TTC549 (cell line): ENCODE data around the gene KCNJ12.
"Not testable (repeated sequence)": the region's sequence is repeated elsewhere in the genome, so short reads cannot be mapped to it uniquely, and the experiment has no call there.

ENCODE experiments used
- FAIRE-seq: peaks from 2 replicates; lab custom pipeline; 2012; peaks lifted over from hg19 to GRCh38; lab: Jason Lieb, UNC

Gene KCNJ12

DNA sequence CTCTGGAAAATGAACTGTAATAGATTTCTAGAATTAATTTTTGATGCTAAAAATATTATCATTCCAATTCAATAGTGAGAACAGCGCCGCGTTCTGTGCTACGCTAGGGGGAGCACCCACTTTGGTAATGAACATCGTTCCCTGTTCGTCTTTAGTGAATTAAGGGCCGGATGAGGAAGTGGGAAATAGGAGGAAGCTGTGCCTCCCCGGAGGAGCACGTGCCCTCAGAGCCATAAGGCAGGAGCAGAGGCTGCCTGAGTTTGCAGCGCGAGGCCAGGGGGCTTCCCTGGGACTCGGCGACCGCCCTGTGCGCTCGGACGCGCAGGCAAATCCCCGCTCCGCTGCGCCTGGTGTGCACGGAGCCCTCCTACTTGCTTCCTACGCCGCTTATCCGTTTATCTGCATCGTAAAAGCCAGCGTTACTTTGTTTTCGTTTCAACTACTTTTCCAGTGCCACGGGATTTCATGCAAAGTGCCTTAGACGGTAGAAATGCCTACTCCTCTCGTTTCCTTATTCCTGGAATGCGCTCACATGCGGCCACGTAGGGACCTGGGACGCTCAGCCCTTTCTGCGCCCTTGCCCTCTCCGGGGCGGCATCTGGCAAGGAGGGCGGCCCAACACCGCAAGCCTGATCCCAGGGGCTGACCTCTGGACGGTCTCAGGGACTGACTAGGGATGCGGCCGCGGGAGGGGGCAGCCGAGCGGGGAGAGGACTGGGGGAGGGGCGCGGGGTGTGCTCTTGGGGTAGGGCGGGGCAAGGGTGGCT is 76.4 kb downstream of the KCNJ12 start:
- FAIRE-seq, result no peak

- no peak for FAIRE-seq
Observed at GRCh38 chr17:21453144-21453898, 77.2 kb downstream of the KCNJ12 start.

DNA sequence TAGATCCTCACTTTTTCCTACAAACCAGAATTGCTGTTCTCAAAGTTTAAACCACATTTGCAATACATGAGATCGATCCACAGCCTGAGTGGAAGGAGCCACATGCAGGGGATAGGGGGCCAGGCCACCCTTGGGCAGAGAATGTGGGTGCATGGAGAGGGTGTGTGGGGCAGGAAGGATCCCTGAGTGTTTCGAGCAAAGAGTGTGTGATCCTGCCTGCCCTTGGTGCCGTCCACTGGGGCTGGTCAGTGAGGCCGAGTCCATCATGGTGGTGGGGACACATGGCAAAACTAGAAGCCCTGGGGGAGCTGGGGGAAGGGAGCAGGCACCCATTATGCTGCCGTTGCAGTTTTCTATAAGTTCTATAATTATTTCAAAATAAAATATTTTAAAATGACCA is 77.8 kb downstream of the KCNJ12 start:
- FAIRE-seq, result not testable (repeated sequence)

DNA sequence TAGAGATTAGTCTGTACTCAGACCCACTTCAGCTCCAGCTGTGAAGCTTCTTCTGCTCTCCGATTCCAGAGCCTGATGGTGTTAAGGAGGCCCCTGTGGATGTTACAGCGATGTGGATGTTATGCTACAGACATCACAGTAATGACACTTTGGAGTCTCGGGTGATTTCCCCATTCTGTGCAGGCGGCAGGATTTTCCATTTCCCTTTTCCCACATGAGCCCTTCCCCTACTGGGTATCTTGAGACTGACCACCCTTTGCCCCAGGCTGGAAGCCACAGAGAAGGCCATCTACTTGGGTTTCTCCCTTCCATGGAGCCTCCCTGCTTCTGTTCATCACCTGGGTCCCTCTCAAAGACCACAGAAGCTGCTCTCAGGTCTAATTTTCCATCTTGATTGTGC is 78.3 kb downstream of the KCNJ12 start:
- no peak for FAIRE-seq

DNA sequence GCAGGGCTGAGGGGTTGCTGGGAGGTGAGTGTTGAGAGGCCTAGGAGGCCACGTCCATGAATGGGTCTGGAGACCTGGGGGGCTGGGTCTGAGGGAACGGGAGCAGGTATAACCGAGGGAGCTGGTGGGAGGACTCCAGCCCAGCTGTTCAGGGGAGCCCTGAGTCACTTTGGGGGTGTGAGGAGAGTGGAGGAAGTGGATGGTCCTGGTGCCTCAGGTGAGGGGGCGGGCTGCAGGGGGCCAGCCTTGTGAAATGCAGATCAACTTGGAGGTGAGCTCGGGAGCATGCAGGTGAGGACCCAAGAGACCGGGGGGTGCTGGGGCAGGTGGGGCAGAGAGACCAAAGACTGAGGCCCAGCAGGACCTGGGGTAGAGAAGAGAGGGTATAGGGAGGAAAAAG is 79.6 kb downstream of the KCNJ12 start:
- FAIRE-seq, result no peak

GRCh38 chr17:21456449-21456848 is 80.3 kb downstream of the KCNJ12 start:
- FAIRE-seq, result not testable (repeated sequence)

DNA sequence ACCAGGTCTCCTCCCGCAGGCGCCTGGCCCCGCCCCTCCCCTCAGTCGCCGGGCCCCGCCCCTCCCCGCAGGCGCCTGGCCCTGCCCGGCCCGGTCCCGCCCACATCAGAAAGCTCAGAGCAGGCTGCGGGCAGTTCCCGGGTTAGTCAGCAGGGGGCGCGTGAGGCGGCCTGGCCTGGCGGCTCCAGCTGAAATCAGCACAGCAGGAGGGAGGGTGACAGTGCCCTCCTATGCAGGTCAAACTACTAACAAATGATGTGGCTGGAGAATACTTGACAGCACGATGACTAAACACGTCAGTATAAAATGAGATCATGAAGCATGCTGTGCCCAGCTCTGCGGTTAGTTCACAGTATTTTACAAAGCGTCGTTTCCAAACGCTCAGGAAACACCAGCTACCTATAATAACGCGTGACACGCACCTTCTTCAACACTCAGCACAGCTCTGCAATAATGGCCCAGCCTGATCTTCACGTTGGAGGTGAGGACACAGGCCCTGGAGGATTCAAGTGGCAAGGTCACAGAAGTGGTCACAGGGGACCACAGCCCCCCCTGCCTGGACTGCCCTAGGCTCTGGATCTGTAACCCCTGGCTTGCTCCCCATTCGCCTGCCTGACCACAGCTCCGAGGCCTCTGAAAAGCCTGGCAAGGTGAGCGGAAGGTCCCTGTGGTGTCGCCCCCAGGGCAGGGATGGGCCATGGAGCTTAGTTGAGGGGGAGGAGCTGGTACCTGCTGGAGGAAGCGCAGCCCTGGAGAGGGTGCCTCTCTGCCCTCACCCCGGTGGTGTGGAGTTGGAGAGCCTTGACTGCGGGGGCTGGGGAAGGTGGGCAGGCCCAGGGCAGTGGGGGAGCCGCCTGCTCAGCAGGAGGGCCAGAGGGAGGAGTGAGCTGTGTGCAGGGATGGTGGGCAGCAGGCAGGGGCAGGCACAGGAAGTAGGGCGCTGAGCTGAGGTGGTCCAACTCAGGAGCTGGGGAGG is 81.2 kb downstream of the KCNJ12 start:
- FAIRE-seq, result no peak

DNA sequence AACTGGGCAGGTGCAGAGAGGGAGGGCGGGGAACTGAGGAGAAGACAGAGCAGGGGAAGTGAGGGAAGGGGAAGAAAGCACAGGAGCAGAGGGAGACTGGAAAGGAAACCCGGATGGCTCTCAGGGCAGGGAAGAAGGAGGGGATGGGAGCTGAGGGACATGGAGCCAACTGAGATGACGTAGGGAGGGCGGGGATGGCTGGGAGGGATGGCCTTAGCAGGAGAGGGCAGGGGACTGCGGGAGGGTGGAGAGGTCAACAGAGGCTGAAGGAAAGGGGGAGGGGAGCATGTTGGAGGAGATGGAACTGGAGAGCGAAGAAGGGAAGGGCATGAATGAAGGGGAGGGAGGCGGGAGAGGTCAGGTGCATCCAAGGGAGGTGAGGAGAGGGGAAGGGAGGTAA is 81.9 kb downstream of the KCNJ12 start:
- no peak for FAIRE-seq

DNA sequence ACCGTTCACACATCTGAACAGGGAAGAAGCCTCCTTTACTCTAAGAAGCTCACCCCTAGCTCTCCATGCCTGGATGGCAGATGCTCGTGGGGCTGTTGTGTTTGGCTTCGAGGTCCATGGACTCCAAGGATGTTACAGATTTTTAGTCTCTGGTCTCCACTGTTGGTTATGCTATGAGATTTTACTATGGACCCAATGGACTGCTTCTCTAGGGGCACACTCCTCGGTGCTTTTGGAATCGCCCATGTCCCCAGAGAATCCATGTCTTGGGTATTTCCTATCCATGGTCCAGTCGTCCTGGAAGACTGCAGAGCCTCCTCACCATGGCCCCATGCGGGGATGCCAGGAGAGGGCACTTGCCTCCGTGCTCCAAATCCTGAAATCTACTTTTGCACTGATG is 83.4 kb downstream of the KCNJ12 start:
- no peak for FAIRE-seq

GRCh38 chr17:21460358-21460757 is 84.2 kb downstream of the KCNJ12 start:
- no peak for FAIRE-seq

DNA sequence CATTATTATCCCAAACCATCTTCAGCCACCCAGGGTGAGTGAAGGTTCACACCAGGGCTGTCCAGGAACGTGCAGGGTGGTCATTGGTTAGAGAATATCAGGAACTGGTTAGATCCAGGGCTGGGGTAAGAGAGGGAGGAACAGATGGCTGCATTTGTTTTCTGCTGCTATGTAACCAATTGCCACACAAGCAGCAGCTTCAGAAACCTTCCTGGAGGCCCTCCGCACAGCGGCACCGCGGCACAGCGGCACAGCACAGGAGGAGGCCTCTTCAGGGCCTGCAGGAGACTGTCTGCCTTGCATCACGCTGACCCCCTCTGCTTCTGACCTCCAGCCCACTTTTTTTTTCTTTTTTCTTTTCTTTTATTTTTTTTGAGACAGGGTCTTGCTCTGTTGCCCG is 86.1 kb downstream of the KCNJ12 start:
- no peak for FAIRE-seq

GRCh38 chr17:21463204-21463661 is 87.1 kb downstream of the KCNJ12 start:
- no peak for FAIRE-seq

- no peak for FAIRE-seq
Observed at GRCh38 chr17:21463779-21464407, 87.7 kb downstream of the KCNJ12 start.

- FAIRE-seq, result no peak
Observed at GRCh38 chr17:21464611-21465021, 88.5 kb downstream of the KCNJ12 start.

- no peak for FAIRE-seq
Observed at GRCh38 chr17:21466550-21466949, 90.4 kb downstream of the KCNJ12 start.

GRCh38 chr17:21467196-21467595 is 91.0 kb downstream of the KCNJ12 start:
- FAIRE-seq, result no peak

- FAIRE-seq, result no peak
Observed at GRCh38 chr17:21467739-21468490, 91.8 kb downstream of the KCNJ12 start.
